GM18861 (cell line): ENCODE data around the gene COL9A3.
A peak's percentile ranks its signal among the peaks of the same experiment; 100 is the strongest.

Source experiments
- ATAC-seq: cut with Tn5 transposase; IDR thresholded peaks from one replicate; pipeline ENCODE4 v1.9.1; 2021; ENCODE audit not compliant: unreplicated experiment

COL9A3 gene

GRCh38 chr20:62778601-62779416 lies 38.0 kb upstream of the COL9A3 start:
- no peak for ATAC-seq

GRCh38 chr20:62779417-62779685 lies 37.5 kb upstream of the COL9A3 start:
- no peak for ATAC-seq

GRCh38 chr20:62780204-62780603 lies 36.6 kb upstream of the COL9A3 start:
- no peak for ATAC-seq

GRCh38 chr20:62780696-62781095 lies 36.2 kb upstream of the COL9A3 start:
- ATAC-seq = no peak

GRCh38 chr20:62782149-62782892 lies 34.5 kb upstream of the COL9A3 start:
- no peak for ATAC-seq

GRCh38 chr20:62782893-62783278 lies 34.0 kb upstream of the COL9A3 start:
- no peak for ATAC-seq

GRCh38 chr20:62784497-62784896 lies 32.4 kb upstream of the COL9A3 start:
- no peak for ATAC-seq

GRCh38 chr20:62785393-62785792 lies 31.5 kb upstream of the COL9A3 start:
- no peak for ATAC-seq

GRCh38 chr20:62786157-62786556 lies 30.7 kb upstream of the COL9A3 start:
- no peak for ATAC-seq

- ATAC-seq = no peak
Observed at GRCh38 chr20:62787321-62787720, 29.5 kb upstream of the COL9A3 start.

- no peak for ATAC-seq
Observed at GRCh38 chr20:62787866-62788265, 29.0 kb upstream of the COL9A3 start.

GRCh38 chr20:62788607-62789006 lies 28.2 kb upstream of the COL9A3 start:
- ATAC-seq = no peak

- ATAC-seq = no peak
Observed at GRCh38 chr20:62790075-62790474, 26.8 kb upstream of the COL9A3 start.

- no peak for ATAC-seq
Observed at GRCh38 chr20:62791301-62792181, 25.3 kb upstream of the COL9A3 start.

GRCh38 chr20:62792182-62792939 lies 24.5 kb upstream of the COL9A3 start:
- no peak for ATAC-seq

GRCh38 chr20:62792940-62793756 lies 23.7 kb upstream of the COL9A3 start:
- no peak for ATAC-seq

GRCh38 chr20:62793757-62794006 lies 23.2 kb upstream of the COL9A3 start:
- ATAC-seq = no peak

- peak; percentile 41 for ATAC-seq
Observed at GRCh38 chr20:62794007-62794724, 22.7 kb upstream of the COL9A3 start.

GRCh38 chr20:62795023-62795761 lies 21.7 kb upstream of the COL9A3 start:
- no peak for ATAC-seq
